Measurements from ENCODE around the gene AEBP1.

Gene AEBP1

GRCh38 chr7:44155191-44156185 is 51.3 kb downstream of the AEBP1 start:
- no peak for DNase-seq (ENCODE audit: low spot score)

GRCh38 chr7:44156453-44157010 is 52.4 kb downstream of the AEBP1 start:
- no peak for DNase-seq (ENCODE audit: low spot score)

- DNase-seq (ENCODE audit: low spot score): no peak
These were observed 53.3 kb downstream of the AEBP1 start for GRCh38 chr7:44157116-44158080.

- no peak for DNase-seq (ENCODE audit: low spot score)
These were observed 54.1 kb downstream of the AEBP1 start for GRCh38 chr7:44158096-44158872.

- DNase-seq (ENCODE audit: low spot score): no peak
These were observed 54.9 kb downstream of the AEBP1 start for GRCh38 chr7:44158873-44159631.

GRCh38 chr7:44159824-44160630 is 55.9 kb downstream of the AEBP1 start:
- no peak for DNase-seq (ENCODE audit: low spot score)

- DNase-seq (ENCODE audit: low spot score): no peak
These were observed 57.2 kb downstream of the AEBP1 start for GRCh38 chr7:44161371-44161770.

GRCh38 chr7:44162179-44162578 is 58.0 kb downstream of the AEBP1 start:
- no peak for DNase-seq (ENCODE audit: low spot score)

GRCh38 chr7:44162785-44163395 is 58.7 kb downstream of the AEBP1 start:
- DNase-seq (ENCODE audit: low spot score): no peak

GRCh38 chr7:44163591-44163990 is 59.4 kb downstream of the AEBP1 start:
- no peak for DNase-seq (ENCODE audit: low spot score)
